SJSA1 (cell line): ENCODE measurements around the gene ACTN3. TPM values are rescaled to one million over a fixed set of nuclear protein-coding genes. Genes with fewer than 3 reads are reported as not detected.
A peak's percentile ranks its signal among the peaks of the same experiment; 100 is the strongest.
"Not testable (repeated sequence)": the region's sequence is repeated elsewhere in the genome, so short reads cannot be mapped to it uniquely, and the experiment has no call there.

Experiments
- DNase-seq, 2 experiments: peaks; one replicate each; pipeline ENCODE4 v3.0.0-alpha.2; 2015 to 2020; ENCODE audit warnings: low spot score in 2 of 2, low read depth in 1 of 2
- H3K27ac ChIP-seq: fragments of 250-450 bp; sonication (Bioruptor Pico); 2 replicates; pipeline ENCODE4 v1.5.1; 2020; ENCODE audit warnings: mild to moderate bottlenecking, moderate library complexity
- H3K27me3 ChIP-seq: fragments of 250-450 bp; sonication (Bioruptor Pico); replicated peaks from 2 replicates; pipeline ENCODE4 v1.5.1; 2020; ENCODE audit warnings: mild to moderate bottlenecking, moderate library complexity
- H3K36me3 ChIP-seq: fragments of 250-450 bp; sonication (Bioruptor Pico); 2 replicates; pipeline ENCODE4 v1.5.1; 2020; ENCODE audit warnings: mild to moderate bottlenecking
- H3K4me1 ChIP-seq: fragments of 250-450 bp; sonication (Bioruptor Pico); replicated peaks from 2 replicates; pipeline ENCODE4 v1.6.1; 2021; ENCODE audit warnings: mild to moderate bottlenecking
- H3K4me3 ChIP-seq: fragments of 250-450 bp; sonication (Bioruptor Pico); 2 replicates; pipeline ENCODE4 v1.5.1; 2020; ENCODE audit warnings: mild to moderate bottlenecking
- H3K9me3 ChIP-seq: fragments of 250-450 bp; sonication (Bioruptor Pico); replicated peaks from 2 replicates; pipeline ENCODE4 v1.5.1; 2020; ENCODE audit warnings: mild to moderate bottlenecking
- total RNA-seq: library from RNA; depleted of rRNA; stranded (reverse); fragments of >200 nt; shearing (Covaris generic); gene quantifications from 2 replicates; pipeline ENCODE4 v1.2.3, GENCODE V29; 2014; rRNA removed

Gene ACTN3
- total RNA-seq, 1 experiment from 2014 or later, result not detected

GRCh38 chr11:66603072-66603471 is 56.4 kb downstream of the ACTN3 start:
- DNase-seq, result no peak
- Histone ChIP-seq H3K4me3 (no peak overlapping the region), H3K36me3 (peaks cover 52% of the 10 kb centered on the region), H3K9me3 (no peaks in the 10 kb centered on the region), H3K27ac (no peak overlapping the region), H3K4me1 (peaks cover 18% of the 10 kb centered on the region), H3K27me3 (no peaks in the 10 kb centered on the region)

- H3K4me3 ChIP-seq, result no peak overlapping the region
- DNase-seq, result no peak
- H3K36me3 ChIP-seq, result peaks cover 49% of the 10 kb centered on the region
- no peaks in the 10 kb centered on the region for H3K9me3 ChIP-seq
- no peak overlapping the region for H3K27ac ChIP-seq
- H3K4me1 ChIP-seq, result peaks cover 18% of the 10 kb centered on the region
- H3K27me3 ChIP-seq, result no peaks in the 10 kb centered on the region
Observed at GRCh38 chr11:66604155-66604554, 57.5 kb downstream of the ACTN3 start.

- H3K27me3 ChIP-seq, H3K9me3 ChIP-seq, H3K4me3 ChIP-seq, H3K27ac ChIP-seq, DNase-seq: not testable (repeated sequence)
- peaks cover 40% of the 10 kb centered on the region for H3K36me3 ChIP-seq
- H3K4me1 ChIP-seq, result peaks cover 18% of the 10 kb centered on the region
Observed at GRCh38 chr11:66606608-66607007, 59.9 kb downstream of the ACTN3 start.

- Histone ChIP-seq H3K36me3 (peaks cover 36% of the 10 kb centered on the region), H3K4me3 (no peak overlapping the region), H3K9me3 (no peaks in the 10 kb centered on the region), H3K27ac (peak overlapping the region; percentile 27), H3K4me1 (peaks cover 14% of the 10 kb centered on the region), H3K27me3 (no peaks in the 10 kb centered on the region)
- peak; percentile 54 to 67 for DNase-seq
Observed at GRCh38 chr11:66607126-66607834, 60.6 kb downstream of the ACTN3 start.

GRCh38 chr11:66609721-66610617 is 63.3 kb downstream of the ACTN3 start:
- Histone ChIP-seq H3K4me1 (peaks cover 11% of the 10 kb centered on the region), H3K4me3 (no peak overlapping the region), H3K9me3 (no peaks in the 10 kb centered on the region), H3K27ac (no peak overlapping the region), H3K27me3 (no peaks in the 10 kb centered on the region), H3K36me3 (peaks cover 15% of the 10 kb centered on the region)
- no peak for DNase-seq

GRCh38 chr11:66612458-66612857 is 65.8 kb downstream of the ACTN3 start:
- Histone ChIP-seq H3K27me3 (no peaks in the 10 kb centered on the region), H3K9me3 (no peaks in the 10 kb centered on the region), H3K4me1 (peaks cover 14% of the 10 kb centered on the region), H3K36me3 (peaks cover 11% of the 10 kb centered on the region), H3K27ac (no peak overlapping the region), H3K4me3 (no peak overlapping the region)
- DNase-seq, result no peak

Other genes starting within 250 kb of the ACTN3 start
- gene CD248, start 229.9 kb upstream of the ACTN3 start, total RNA-seq, result 576 and 629 TPM in 2 replicates
- gene RIN1, start 210.5 kb upstream of the ACTN3 start, total RNA-seq, result 44.9 and 58.0 TPM in 2 replicates
- 170 and 189 TPM in 2 replicates for gene BRMS1, start 201.8 kb upstream of the ACTN3 start, total RNA-seq
- gene B4GAT1, start 199.3 kb upstream of the ACTN3 start, total RNA-seq, result 44.1 and 46.5 TPM in 2 replicates
- gene SLC29A2, start 175.1 kb upstream of the ACTN3 start, total RNA-seq, result not detected in 2 replicates
- 1.3 and 2.2 TPM in 2 replicates for gene NPAS4, start 125.9 kb upstream of the ACTN3 start, total RNA-seq
- gene MRPL11, start 108.1 kb upstream of the ACTN3 start, total RNA-seq, result 186 and 201 TPM in 2 replicates
- gene PELI3, start 80.0 kb upstream of the ACTN3 start, total RNA-seq, result 7.0 and 11.1 TPM in 2 replicates
- 140 and 146 TPM in 2 replicates for gene DPP3, start 66.5 kb upstream of the ACTN3 start, total RNA-seq
- 28.7 and 38.8 TPM in 2 replicates for gene BBS1, start 36.3 kb upstream of the ACTN3 start, total RNA-seq
- gene ZDHHC24, start 855 bp upstream of the ACTN3 start, total RNA-seq, result 17.9 and 18.3 TPM in 2 replicates
- gene CTSF, start 21.7 kb downstream of the ACTN3 start, total RNA-seq, result 4.9 and 5.6 TPM in 2 replicates
- gene CCDC87, start 46.2 kb downstream of the ACTN3 start, total RNA-seq, result 0.34 TPM in 1 of 2 replicates, not detected in the other
- 44.8 and 46.6 TPM in 2 replicates for gene CCS, start 46.3 kb downstream of the ACTN3 start, total RNA-seq
- 33.1 and 57.8 TPM in 2 replicates for gene RBM14, start 69.7 kb downstream of the ACTN3 start, total RNA-seq
- gene RBM4, start 91.8 kb downstream of the ACTN3 start, total RNA-seq, result 136 and 170 TPM in 2 replicates
- gene RBM4B, start 131.0 kb downstream of the ACTN3 start, total RNA-seq, result 39.7 and 47.8 TPM in 2 replicates
- under 0.01 and 0.29 TPM in 2 replicates for gene SPTBN2, start 182.3 kb downstream of the ACTN3 start, total RNA-seq